Activated B cell treated with CpG ODN at 0.5 μM for 24 hours (primary cell): ENCODE measurements around the gene CLIC4. TPM values are rescaled to one million over a fixed set of nuclear protein-coding genes. Genes with fewer than 3 reads are reported as not detected.

Source experiments
- ATAC-seq: fragments of 200-7000 bp; cut with Tn5 transposase; one replicate; pipeline ENCODE4 v1.10.0; 2021; ENCODE audit warnings: low read depth, mild to moderate bottlenecking, moderate library complexity
- CTCF ChIA-PET: fragments of 350-600 bp; sonication (Branson Sonifier 250); formaldehyde crosslinking; loops from one replicate; lab custom pipeline; 2021; ENCODE audit warnings: antibody characterized with exemption; lab: Charles Lee
- POLR2A ChIA-PET: fragments of 350-600 bp; sonication (Branson Sonifier 250); formaldehyde crosslinking; loops from one replicate; lab custom pipeline; 2021; ENCODE audit warnings: antibody characterized with exemption; lab: Charles Lee
- DNase-seq: peaks from one replicate; pipeline ENCODE4 v3.0.0; 2022
- H3K27ac Mint-ChIP-seq: one replicate; pipeline ENCODE4 v1.8.0; 2020; ENCODE audit warnings: mixed read lengths
- H3K27me3 Mint-ChIP-seq: one replicate; pipeline ENCODE4 v1.8.0; 2021; ENCODE audit warnings: mixed read lengths
- H3K36me3 Mint-ChIP-seq: one replicate; pipeline ENCODE4 v1.8.0; 2021; ENCODE audit warnings: low read depth, mixed read lengths
- H3K4me1 Mint-ChIP-seq: one replicate; pipeline ENCODE4 v1.8.0; 2021; ENCODE audit warnings: mixed read lengths
- H3K4me3 Mint-ChIP-seq: one replicate; pipeline ENCODE4 v1.8.0; 2020; ENCODE audit warnings: mild to moderate bottlenecking, mixed read lengths
- H3K9me3 Mint-ChIP-seq: one replicate; pipeline ENCODE4 v1.8.0; 2020; ENCODE audit warnings: mixed read lengths
- CTCF ChIP-seq: fragments of 200-600 bp; IDR thresholded peaks from one replicate; pipeline ENCODE4 v1.8.0; 2022; ENCODE audit warnings: antibody characterized with exemption, mild to moderate bottlenecking
- intact Hi-C: fragments of 100-400 bp; cut with micrococcal nuclease; formaldehyde crosslinking; loops from one replicate; pipeline ENCODE4 v1.15.1; 2024
- total RNA-seq: library from RNA; stranded (reverse); gene quantifications from 2 replicates; pipeline ENCODE4 v1.2.3, GENCODE V29; 2022

The CLIC4 gene
- total RNA-seq, 1 donor from 2014 or later, result 99.8 TPM

- Mint-ChIP-seq H3K9me3 (no peaks in the 10 kb centered on the region), H3K27me3 (no peaks in the 10 kb centered on the region), H3K27ac (no peak overlapping the region), H3K36me3 (peaks cover 50% of the 10 kb centered on the region), H3K4me1 (peaks cover 73% of the 10 kb centered on the region), H3K4me3 (no peak overlapping the region)
- DNase-seq, result no peak
- POLR2A ChIA-PET, result interaction anchor here (0.6 kb wide), 1 partner anchor 141 kb away, joined by 5 read pairs; no protein-coding TSS in a partner anchor
- no peak for ATAC-seq
- CTCF ChIA-PET, result interaction anchor here (1.3 to 5.9 kb wide), 3 partner anchors 138 to 144 kb away, joined by 3 to 278 read pairs (median 46); no protein-coding TSS in a partner anchor
- intact Hi-C loops, result loop anchor here (5.0 kb wide), 1 partner anchor 34 kb away; no protein-coding TSS in a partner anchor
- no peak for TF ChIP-seq CTCF
These were observed 81.3 kb downstream of the CLIC4 start for GRCh38 chr1:24826510-24826909.

- TF ChIP-seq CTCF, result no peak
- H3K9me3 Mint-ChIP-seq, result no peaks in the 10 kb centered on the region
- no peak for DNase-seq
- POLR2A ChIA-PET, result interaction anchor here (0.6 kb wide), 3 partner anchors 88 to 1035 kb away, joined by 3 to 5 read pairs (median 4); no protein-coding TSS in a partner anchor
- peak overlapping the region; percentile 32 for H3K4me3 Mint-ChIP-seq
- no peak overlapping the region for H3K27ac Mint-ChIP-seq
- peaks cover 65% of the 10 kb centered on the region for H3K4me1 Mint-ChIP-seq
- no peak for ATAC-seq
- H3K27me3 Mint-ChIP-seq, result no peaks in the 10 kb centered on the region
- intact Hi-C loops, result loop anchor here (5.0 kb wide), 1 partner anchor 35 kb away; no protein-coding TSS in a partner anchor
- H3K36me3 Mint-ChIP-seq, result peaks cover 46% of the 10 kb centered on the region
- CTCF ChIA-PET, result interaction anchor here (1.0 to 5.9 kb wide), 5 partner anchors 9 to 171 kb away, joined by 3 to 278 read pairs (median 4); no protein-coding TSS in a partner anchor
These were observed 82.3 kb downstream of the CLIC4 start for GRCh38 chr1:24827379-24828135.

- intact Hi-C loops, result loop anchor here (5.0 kb wide), 1 partner anchor 36 kb away; no protein-coding TSS in a partner anchor
- Mint-ChIP-seq H3K9me3 (no peaks in the 10 kb centered on the region), H3K27ac (no peak overlapping the region), H3K4me1 (peaks cover 58% of the 10 kb centered on the region), H3K4me3 (no peak overlapping the region), H3K36me3 (peaks cover 39% of the 10 kb centered on the region), H3K27me3 (no peaks in the 10 kb centered on the region)
- ATAC-seq (no peak), DNase-seq (no peak)
- ChIA-PET POLR2A (interaction anchor here (0.6 kb wide), 1 partner anchor 89 kb away, joined by 5 read pairs; no protein-coding TSS in a partner anchor), CTCF (interaction anchor here (1.0 to 5.9 kb wide), 4 partner anchors 8 to 172 kb away, joined by 3 to 278 read pairs (median 6); no protein-coding TSS in a partner anchor)
- TF ChIP-seq CTCF, result no peak
These were observed 83.1 kb downstream of the CLIC4 start for GRCh38 chr1:24828183-24828886.

- H3K4me3 Mint-ChIP-seq, result no peak overlapping the region
- TF ChIP-seq CTCF, result no peak
- no peaks in the 10 kb centered on the region for H3K27me3 Mint-ChIP-seq
- H3K4me1 Mint-ChIP-seq, result peaks cover 57% of the 10 kb centered on the region
- H3K27ac Mint-ChIP-seq, result no peak overlapping the region
- ChIA-PET POLR2A (no interaction called here), CTCF (interaction anchor here (1.1 to 5.9 kb wide), 3 partner anchors 22 to 173 kb away, joined by 3 to 278 read pairs (median 4); no protein-coding TSS in a partner anchor)
- intact Hi-C loops, result loop anchor here (5.0 kb wide), 1 partner anchor 37 kb away; no protein-coding TSS in a partner anchor
- no peaks in the 10 kb centered on the region for H3K9me3 Mint-ChIP-seq
- H3K36me3 Mint-ChIP-seq, result peaks cover 38% of the 10 kb centered on the region
- ATAC-seq (no peak), DNase-seq (no peak)
These were observed 83.6 kb downstream of the CLIC4 start for GRCh38 chr1:24828887-24829192.
